Natural killer cell (primary cell): ENCODE data around the gene KDM3B. TPM values are rescaled to one million over a fixed set of nuclear protein-coding genes. Genes with fewer than 3 reads are reported as not detected.

Source experiments
- ATAC-seq, 3 donors: fragments of 150-1000 bp in 2 of 3; fragments of 200-7000 bp in 1 of 3; cut with Tn5 transposase; 1 replicate in 1 of 3; 2 replicates in 2 of 3; pipeline ENCODE4 v1.10.0; 2021; ENCODE audit warnings: mild to moderate bottlenecking in 2 of 3, moderate library complexity in 2 of 3
- DNase-seq, 2 donors: peaks; one replicate each; pipeline versions ENCODE4 v3.0.0 to v3.0.0-alpha.2; 2013 to 2021; ENCODE audit warnings: mixed read lengths in 1 of 2
- H3K27ac ChIP-seq: one replicate; pipeline ENCODE4 v1.5.1; 2013; ENCODE audit warnings: mild to moderate bottlenecking, low read length
- H3K27me3 ChIP-seq: one replicate; pipeline ENCODE4 v1.6.1; 2013; ENCODE audit warnings: low read length; ENCODE audit not compliant: control insufficient read depth, insufficient read depth
- H3K36me3 ChIP-seq: one replicate; pipeline ENCODE4 v1.6.1; 2013; ENCODE audit warnings: low read length; ENCODE audit not compliant: control insufficient read depth, insufficient read depth
- H3K4me1 ChIP-seq: one replicate; pipeline ENCODE4 v1.6.1; 2013; ENCODE audit warnings: low read length; ENCODE audit not compliant: control insufficient read depth, insufficient read depth
- H3K4me3 ChIP-seq: one replicate; pipeline ENCODE4 v1.5.1; 2013; ENCODE audit warnings: low read length
- H3K9me3 ChIP-seq: one replicate; pipeline ENCODE4 v1.6.1; 2013; ENCODE audit warnings: low read length; ENCODE audit not compliant: control insufficient read depth, insufficient read depth
- H3K27ac Mint-ChIP-seq, 2 donors: one replicate each; pipeline ENCODE4 v1.8.0; 2022; ENCODE audit warnings: mild to moderate bottlenecking in 2 of 2, mixed read lengths in 2 of 2, moderate library complexity in 1 of 2
- H3K27me3 Mint-ChIP-seq, 2 donors: one replicate each; pipeline ENCODE4 v1.8.0; 2022; ENCODE audit warnings: low read depth in 2 of 2, mixed read lengths in 2 of 2
- H3K36me3 Mint-ChIP-seq: one replicate; pipeline ENCODE4 v1.8.0; 2022; ENCODE audit warnings: mixed read lengths
- H3K4me1 Mint-ChIP-seq, 2 donors: one replicate each; pipeline ENCODE4 v1.8.0; 2022; ENCODE audit warnings: mixed read lengths in 2 of 2
- H3K4me3 Mint-ChIP-seq: one replicate; pipeline ENCODE4 v1.8.0; 2022; ENCODE audit warnings: mild to moderate bottlenecking, moderate library complexity, mixed read lengths
- H3K9me3 Mint-ChIP-seq, 2 donors: one replicate each; pipeline ENCODE4 v1.8.0; 2022; ENCODE audit warnings: mixed read lengths in 2 of 2
- CTCF ChIP-seq: fragments of 200-600 bp; IDR thresholded peaks from one replicate; pipeline ENCODE4 v1.8.0; 2022; ENCODE audit warnings: antibody characterized with exemption
- WGBS: methylation state at CpG from one replicate; pipeline ENCODE4 v1.1.7; 2013; ENCODE audit warnings: missing lambda C conversion rate; ENCODE audit not compliant: insufficient coverage; 5-methylcytosine and 5-hydroxymethylcytosine counted together
- intact Hi-C: fragments of 100-400 bp; cut with micrococcal nuclease; formaldehyde crosslinking; loops from one replicate; pipeline ENCODE4 v1.14.2; 2022
- total RNA-seq, 4 donors: library from RNA; stranded (reverse); fragments of 120-200 nt in 1 of 4; gene quantifications; one replicate each; pipeline versions ENCODE4 v1.2.3 to v1.2.4, GENCODE V29; 2013 to 2022

KDM3B gene
- total RNA-seq, 3 donors from 2014 or later (not counting 1 experiment from before 2014, with no cell fraction given) = 82.3 to 87.1 (median 82.3) TPM

DNA sequence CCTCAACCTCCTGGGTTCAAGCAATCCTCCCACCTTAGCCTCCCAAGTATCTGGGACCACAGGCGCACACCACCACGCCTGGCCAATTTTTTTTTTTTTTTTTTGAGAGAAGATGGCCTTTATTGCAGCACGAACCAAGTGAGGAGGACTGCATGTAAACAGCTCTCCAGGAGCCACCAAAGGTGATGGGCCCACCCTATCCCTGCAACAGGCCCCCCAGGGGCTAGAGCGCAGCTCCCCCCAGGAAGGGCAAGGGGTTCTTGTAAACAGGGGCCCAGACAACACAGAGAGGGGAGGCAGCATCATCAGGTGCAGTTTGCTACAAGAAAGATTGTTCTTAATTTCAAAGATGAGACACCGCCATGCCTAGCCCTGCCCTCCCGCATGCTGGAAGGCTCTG is 100.2 kb downstream of the KDM3B start:
- Mint-ChIP-seq H3K9me3 (no peaks in the 10 kb centered on the region), H3K27me3 (peaks cover 0 to 4% of the 10 kb centered on the region in 2 donors), H3K4me1 (peaks cover 6 to 14% of the 10 kb centered on the region in 2 donors), H3K4me3 (no peak overlapping the region), H3K27ac (no peak overlapping the region), H3K36me3 (no peaks in the 10 kb centered on the region)
- WGBS = 94% methylated on average over 5 of the region's 6 CpGs
- no peak overlapping the region for H3K27ac ChIP-seq
- ATAC-seq (no peak), DNase-seq (no peak)
- TF ChIP-seq CTCF = no peak
- peaks cover 10% of the 10 kb centered on the region for H3K4me1 ChIP-seq
- intact Hi-C loops = no loop called here
- H3K36me3 ChIP-seq = no peaks in the 10 kb centered on the region
- H3K4me3 ChIP-seq = no peak overlapping the region
- no peaks in the 10 kb centered on the region for H3K27me3 ChIP-seq
- H3K9me3 ChIP-seq = no peaks in the 10 kb centered on the region

DNA sequence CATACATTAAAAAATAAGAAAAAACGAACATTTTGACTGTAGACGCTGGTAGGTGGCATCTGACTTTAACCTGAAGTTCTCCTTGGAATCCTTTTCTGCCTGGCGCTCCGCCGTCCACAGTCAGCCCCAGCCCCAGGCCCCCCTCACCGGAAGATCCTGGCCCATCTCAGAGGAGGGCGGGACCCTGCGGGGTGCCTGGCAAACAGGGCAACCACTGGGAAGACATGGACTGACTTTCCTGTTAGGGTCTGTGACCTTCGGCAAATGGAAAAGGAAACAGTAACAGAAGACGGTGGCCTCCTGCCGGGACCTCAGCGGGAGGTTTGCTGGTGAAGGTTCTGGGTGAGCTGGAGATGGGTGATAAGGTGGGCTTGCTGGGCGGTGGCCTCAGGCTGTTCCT is 101.1 kb downstream of the KDM3B start:
- intact Hi-C loops = no loop called here
- TF ChIP-seq CTCF = no peak
- H3K27ac ChIP-seq = no peak overlapping the region
- no peaks in the 10 kb centered on the region for H3K36me3 ChIP-seq
- H3K27me3 Mint-ChIP-seq = no peaks in the 10 kb centered on the region
- peaks cover 12 to 23% of the 10 kb centered on the region in 2 donors for H3K4me1 Mint-ChIP-seq
- no peaks in the 10 kb centered on the region for H3K9me3 ChIP-seq
- no peak overlapping the region for H3K27ac Mint-ChIP-seq
- ATAC-seq (no peak), DNase-seq (no peak)
- no peaks in the 10 kb centered on the region for H3K27me3 ChIP-seq
- WGBS = 95% methylated on average over 13 of the region's 13 CpGs
- no peaks in the 10 kb centered on the region for H3K9me3 Mint-ChIP-seq
- H3K4me3 Mint-ChIP-seq = no peak overlapping the region
- H3K4me1 ChIP-seq = peaks cover 18% of the 10 kb centered on the region
- no peak overlapping the region for H3K4me3 ChIP-seq
- no peaks in the 10 kb centered on the region for H3K36me3 Mint-ChIP-seq

- Mint-ChIP-seq H3K4me3 (no peak overlapping the region), H3K9me3 (no peaks in the 10 kb centered on the region), H3K36me3 (no peaks in the 10 kb centered on the region), H3K27ac (no peak overlapping the region), H3K4me1 (peaks cover 17 to 28% of the 10 kb centered on the region in 2 donors), H3K27me3 (no peaks in the 10 kb centered on the region)
- 86% methylated on average over 8 of the region's 8 CpGs for WGBS
- TF ChIP-seq CTCF = no peak
- intact Hi-C loops = no loop called here
- Histone ChIP-seq H3K4me3 (no peak overlapping the region), H3K9me3 (no peaks in the 10 kb centered on the region), H3K36me3 (no peaks in the 10 kb centered on the region), H3K4me1 (peaks cover 24% of the 10 kb centered on the region), H3K27ac (no peak overlapping the region), H3K27me3 (no peaks in the 10 kb centered on the region)
- ATAC-seq (no peak), DNase-seq (no peak)
These were observed 101.6 kb downstream of the KDM3B start for GRCh38 chr5:138454121-138454520.

- 89% methylated on average over 11 of the region's 11 CpGs for WGBS
- intact Hi-C loops = no loop called here
- H3K27ac Mint-ChIP-seq = peak overlapping the region in 1 of 2 donors; percentile 22
- H3K4me3 ChIP-seq = no peak overlapping the region
- no peak for ATAC-seq
- no peak for DNase-seq
- H3K4me1 ChIP-seq = peaks cover 28% of the 10 kb centered on the region
- H3K27me3 ChIP-seq = no peaks in the 10 kb centered on the region
- H3K9me3 Mint-ChIP-seq = no peaks in the 10 kb centered on the region
- H3K9me3 ChIP-seq = no peaks in the 10 kb centered on the region
- H3K4me1 Mint-ChIP-seq = peaks cover 22 to 35% of the 10 kb centered on the region in 2 donors
- H3K27ac ChIP-seq = no peak overlapping the region
- H3K4me3 Mint-ChIP-seq = no peak overlapping the region
- no peaks in the 10 kb centered on the region for H3K36me3 Mint-ChIP-seq
- H3K36me3 ChIP-seq = no peaks in the 10 kb centered on the region
- TF ChIP-seq CTCF = no peak
- H3K27me3 Mint-ChIP-seq = no peaks in the 10 kb centered on the region
These were observed 102.9 kb downstream of the KDM3B start for GRCh38 chr5:138455232-138455930.
